Right lobe of liver (tissue), 6 donors: ENCODE data around the gene CDC45. TPM values are rescaled to one million over a fixed set of nuclear protein-coding genes. Genes with fewer than 3 reads are reported as not detected.

Experiments
- ATAC-seq, 4 donors: fragments of 200-7000 bp; cut with Tn5 transposase; one replicate each; pipeline ENCODE4 v1.9.1; 2020; ENCODE audit warnings: mild to moderate bottlenecking in 4 of 4, moderate library complexity in 4 of 4
- DNase-seq, 3 donors: peaks; one replicate each; pipeline ENCODE4 v3.0.0-alpha.2; 2020
- H3K27ac ChIP-seq, 3 donors: fragments of 200-600 bp; one replicate each; pipeline ENCODE4 v1.8.0; 2022
- H3K27me3 ChIP-seq, 2 donors: fragments of 200-600 bp; one replicate each; pipeline ENCODE4 v1.8.0; 2022
- H3K36me3 ChIP-seq, 4 donors: fragments of 200-600 bp; sonication (generic) in 1 of 4; one replicate each; pipeline versions ENCODE4 v1.5.1 to v1.8.0; 2017 to 2022; ENCODE audit warnings: control low read depth in 1 of 4
- H3K4me1 ChIP-seq, 4 donors: fragments of 200-600 bp; sonication (generic) in 1 of 4; one replicate each; pipeline versions ENCODE4 v1.5.1 to v1.8.0; 2017 to 2022; ENCODE audit warnings: control low read depth in 1 of 4
- H3K4me3 ChIP-seq, 3 donors: fragments of 200-600 bp; one replicate each; pipeline ENCODE4 v1.8.0; 2022
- H3K9me3 ChIP-seq, 4 donors: fragments of 200-600 bp; sonication (generic) in 1 of 4; one replicate each; pipeline versions ENCODE4 v1.5.1 to v1.8.0; 2017 to 2022; ENCODE audit warnings: control low read depth in 1 of 4
- CTCF ChIP-seq, 4 donors: fragments of 200-600 bp in 3 of 4; fragments of 450-650 bp in 1 of 4; IDR thresholded peaks; one replicate each; pipeline versions ENCODE4 v1.5.1 to v1.8.0; 2016 to 2022; ENCODE audit warnings: antibody characterized with exemption in 4 of 4, mild to moderate bottlenecking in 2 of 4
- POLR2A ChIP-seq: fragments of 450-650 bp; IDR thresholded peaks from one replicate; pipeline ENCODE4 v1.6.1; 2017; ENCODE audit warnings: antibody characterized with exemption, mild to moderate bottlenecking
- WGBS: methylation state at CpG from one replicate; pipeline ENCODE4 v1.1.6; 2018; ENCODE audit warnings: low coverage, low lambda C conversion rate; ENCODE audit not compliant: insufficient coverage; ENCODE audit errors: missing lambda C conversion rate; 5-methylcytosine and 5-hydroxymethylcytosine counted together
- intact Hi-C, 2 donors: fragments of 100-400 bp; cut with DNase I; formaldehyde crosslinking; loops; one replicate each; pipeline versions ENCODE4 v1.11.2 to v1.14.1; 2022
- total RNA-seq, 6 experiments: library from RNA; depleted of rRNA in 2 of 6; stranded (reverse); fragments of >200 nt in 2 of 6; fragmentation: NEBNext Ultra II Directional in 3 of 6; extraction: Animal tissue kit (Norgen Biotek cat#: 25700) in 3 of 6; gene quantifications; one replicate each; pipeline versions ENCODE4 v1.1.0 to v1.2.4, GENCODE V29; 2016 to 2023
- donor health status: DM: no; HTN: yes; CAD: no.
- donor health status: DM: no; HTN: no; CAD: no.
- donor health status: DM: no; HTN: no; CAD: no.
- donor health status: DM: no; HTN: yes; CAD: no.
- donor health status: DM: no; HTN: yes; CAD: no.

The CDC45 gene
- total RNA-seq, 6 experiments from 2014 or later = 0.39 to 4.2 (median 0.56) TPM; not detected in 1

- no peak for ATAC-seq
- Histone ChIP-seq H3K27ac (no peak overlapping the region), H3K9me3 (no peaks in the 10 kb centered on the region), H3K4me3 (no peak overlapping the region), H3K27me3 (peaks cover 0 to 21% of the 10 kb centered on the region in 2 donors), H3K36me3 (no peaks in the 10 kb centered on the region), H3K4me1 (peaks cover 0 to 14% (median 2%) of the 10 kb centered on the region in 4 donors)
- DNase-seq = peak in 1 of 3 donors; percentile 28
- no peak for TF ChIP-seq CTCF (IDR thresholded peaks at IDR 0.05)
- no peak for TF ChIP-seq POLR2A
- intact Hi-C loops = no loop called here
- 63% methylated on average over 4 of the region's 7 CpGs for WGBS
Measured at GRCh38 chr22:19526702-19527111, 47.0 kb downstream of the CDC45 start.

GRCh38 chr22:19527321-19527721 lies 47.6 kb downstream of the CDC45 start:
- H3K4me1 ChIP-seq = peaks cover 0 to 14% (median 2%) of the 10 kb centered on the region in 4 donors
- DNase-seq = peak in 1 of 3 donors; percentile 39
- H3K9me3 ChIP-seq = no peaks in the 10 kb centered on the region
- H3K4me3 ChIP-seq = no peak overlapping the region
- whole genome bisulfite sequencing = 33% methylated on average over 1 of the region's 5 CpGs
- TF ChIP-seq POLR2A (no peak), CTCF (IDR thresholded peaks at IDR 0.05) (no peak)
- H3K36me3 ChIP-seq = no peaks in the 10 kb centered on the region
- ATAC-seq = peak; percentile 16 to 44 (median 34)
- intact Hi-C loops = no loop called here
- H3K27ac ChIP-seq = no peak overlapping the region
- H3K27me3 ChIP-seq = peaks cover 0 to 21% of the 10 kb centered on the region in 2 donors

GRCh38 chr22:19527861-19528417 lies 48.2 kb downstream of the CDC45 start:
- Histone ChIP-seq H3K4me1 (peaks cover 0 to 14% (median 2%) of the 10 kb centered on the region in 4 donors), H3K27ac (no peak overlapping the region), H3K27me3 (peaks cover 0 to 16% of the 10 kb centered on the region in 2 donors), H3K9me3 (no peaks in the 10 kb centered on the region), H3K36me3 (no peaks in the 10 kb centered on the region), H3K4me3 (no peak overlapping the region)
- no peak for TF ChIP-seq POLR2A
- TF ChIP-seq CTCF (IDR thresholded peaks at IDR 0.05) = no peak
- DNase-seq (peak in 1 of 3 donors; percentile 41), ATAC-seq (no peak)
- 79% methylated on average over 5 of the region's 17 CpGs for WGBS
- intact Hi-C loops = no loop called here

GRCh38 chr22:19529811-19530210 lies 50.1 kb downstream of the CDC45 start:
- ATAC-seq (no peak), DNase-seq (no peak)
- H3K4me1 ChIP-seq = no peaks in the 10 kb centered on the region
- H3K4me3 ChIP-seq = no peak overlapping the region
- intact Hi-C loops = no loop called here
- no peaks in the 10 kb centered on the region for H3K27me3 ChIP-seq
- H3K9me3 ChIP-seq = no peaks in the 10 kb centered on the region
- no peak overlapping the region for H3K27ac ChIP-seq
- H3K36me3 ChIP-seq = no peaks in the 10 kb centered on the region
- 73% methylated on average over 4 of the region's 4 CpGs for WGBS
- TF ChIP-seq POLR2A = no peak
- TF ChIP-seq CTCF (IDR thresholded peaks at IDR 0.05) = no peak
